ENCODE data around the gene UPK3A.
"Not testable (repeated sequence)": the region's sequence is repeated elsewhere in the genome, so short reads cannot be mapped to it uniquely, and the experiment has no call there.

Gene UPK3A

GRCh38 chr22:45320357-45320976 is 35.7 kb downstream of the UPK3A start:
- no peak overlapping the region for H3K4me3 ChIP-seq (ENCODE audit: low read length)
- no peak for DNase-seq (ENCODE audit: low read depth, low spot score)

GRCh38 chr22:45321827-45322226 is 37.1 kb downstream of the UPK3A start:
- no peak overlapping the region for H3K4me3 ChIP-seq (ENCODE audit: low read length)
- DNase-seq (ENCODE audit: low read depth, low spot score), result no peak

GRCh38 chr22:45322873-45323525 is 38.2 kb downstream of the UPK3A start:
- no peak overlapping the region for H3K4me3 ChIP-seq (ENCODE audit: low read length)
- no peak for DNase-seq (ENCODE audit: low read depth, low spot score)

- DNase-seq (ENCODE audit: low read depth, low spot score), result no peak
- H3K4me3 ChIP-seq (ENCODE audit: low read length), result no peak overlapping the region
These were observed 38.9 kb downstream of the UPK3A start for GRCh38 chr22:45323695-45324094.

- DNase-seq (ENCODE audit: low read depth, low spot score), result no peak
These were observed 39.6 kb downstream of the UPK3A start for GRCh38 chr22:45324311-45324711.

GRCh38 chr22:45328261-45328660 is 43.5 kb downstream of the UPK3A start:
- H3K4me3 ChIP-seq (ENCODE audit: low read length); DNase-seq (ENCODE audit: low read depth, low spot score): not testable (repeated sequence)

More at GRCh38 chr22:45324311-45324711, 39.6 kb downstream of the UPK3A start:
- H3K4me3 ChIP-seq (ENCODE audit: low read length), result no peak overlapping the region

- H3K4me3 ChIP-seq (ENCODE audit: low read length), result no peak overlapping the region
- no peak for DNase-seq (ENCODE audit: low read depth, low spot score)
These were observed 44.2 kb downstream of the UPK3A start for GRCh38 chr22:45328822-45329529.

GRCh38 chr22:45329530-45329936 is 44.8 kb downstream of the UPK3A start:
- H3K4me3 ChIP-seq (ENCODE audit: low read length), result no peak overlapping the region
- no peak for DNase-seq (ENCODE audit: low read depth, low spot score)

- H3K4me3 ChIP-seq (ENCODE audit: low read length), result no peak overlapping the region
- DNase-seq (ENCODE audit: low read depth, low spot score), result no peak
These were observed 45.8 kb downstream of the UPK3A start for GRCh38 chr22:45330548-45330947.

- no peak for DNase-seq (ENCODE audit: low read depth, low spot score)
- H3K4me3 ChIP-seq (ENCODE audit: low read length), result no peak overlapping the region
These were observed 46.7 kb downstream of the UPK3A start for GRCh38 chr22:45331486-45331885.

- H3K4me3 ChIP-seq (ENCODE audit: low read length), result no peak overlapping the region
- DNase-seq (ENCODE audit: low read depth, low spot score), result no peak
These were observed 47.3 kb downstream of the UPK3A start for GRCh38 chr22:45332001-45332400.

- DNase-seq (ENCODE audit: low read depth, low spot score), result peak; percentile 15
- no peak overlapping the region for H3K4me3 ChIP-seq (ENCODE audit: low read length)
These were observed 49.3 kb downstream of the UPK3A start for GRCh38 chr22:45334068-45334467.

- DNase-seq (ENCODE audit: low read depth, low spot score), result no peak
- H3K4me3 ChIP-seq (ENCODE audit: low read length), result no peak overlapping the region
These were observed 49.8 kb downstream of the UPK3A start for GRCh38 chr22:45334528-45334927.

GRCh38 chr22:45335021-45335818 is 50.5 kb downstream of the UPK3A start:
- no peak overlapping the region for H3K4me3 ChIP-seq (ENCODE audit: low read length)
- no peak for DNase-seq (ENCODE audit: low read depth, low spot score)

GRCh38 chr22:45335854-45336522 is 51.2 kb downstream of the UPK3A start:
- H3K4me3 ChIP-seq (ENCODE audit: low read length), result no peak overlapping the region
- no peak for DNase-seq (ENCODE audit: low read depth, low spot score)

- no peak overlapping the region for H3K4me3 ChIP-seq (ENCODE audit: low read length)
- DNase-seq (ENCODE audit: low read depth, low spot score), result no peak
These were observed 52.3 kb downstream of the UPK3A start for GRCh38 chr22:45336971-45337431.

- H3K4me3 ChIP-seq (ENCODE audit: low read length), result no peak overlapping the region
- DNase-seq (ENCODE audit: low read depth, low spot score), result no peak
These were observed 52.8 kb downstream of the UPK3A start for GRCh38 chr22:45337536-45337935.

GRCh38 chr22:45338795-45339194 is 54.0 kb downstream of the UPK3A start:
- no peak overlapping the region for H3K4me3 ChIP-seq (ENCODE audit: low read length)
- DNase-seq (ENCODE audit: low read depth, low spot score), result no peak

- DNase-seq (ENCODE audit: low read depth, low spot score), result no peak
- H3K4me3 ChIP-seq (ENCODE audit: low read length), result no peak overlapping the region
These were observed 55.6 kb downstream of the UPK3A start for GRCh38 chr22:45340323-45340722.

Measured in Jurkat, Clone E6-1 (cell line).